Measurements from ENCODE around the gene AGBL4. TPM values are rescaled to one million over a fixed set of nuclear protein-coding genes. Genes with fewer than 3 reads are reported as not detected.

AGBL4 gene
- total RNA-seq, 3 donors from 2014 or later = 0.46 to 0.57 TPM; not detected in 1

- peak; percentile 31 to 60 (median 45) for DNase-seq
Measured at GRCh38 chr1:48776393-48777218, 1247.1 kb downstream of the AGBL4 start, which contains the start of gene BEND5. Gene BEND5 (minus strand): TSS chr1:48776891. CDS start chr1:48776831, 60 bp downstream.

GRCh38 chr1:48775831-48776392, 1247.8 kb downstream of the AGBL4 start:
- no peak for TF ChIP-seq CTCF (IDR thresholded peaks at IDR 0.05)
- no peak for DNase-seq
- Histone ChIP-seq H3K36me3 (ENCODE audit: low read depth) (no peaks in the 10 kb centered on the region), H3K4me1 (ENCODE audit: low read depth) (no peaks in the 10 kb centered on the region), H3K4me3 (no peak overlapping the region), H3K9me3 (no peaks in the 10 kb centered on the region)
- peak; percentile 26 for ATAC-seq
- intact Hi-C loops (cut with DNase I, micrococcal nuclease) = no loop called here

More at GRCh38 chr1:48776393-48777218, 1247.1 kb downstream of the AGBL4 start, which contains the start of gene BEND5:
- H3K4me3 ChIP-seq = peak within 1 kb of the TSS; percentile 24
- H3K36me3 ChIP-seq (ENCODE audit: low read depth) = no peaks in the 10 kb centered on the region
- H3K4me1 ChIP-seq (ENCODE audit: low read depth) = no peaks in the 10 kb centered on the region
- no peak for TF ChIP-seq CTCF (IDR thresholded peaks at IDR 0.05)
- H3K9me3 ChIP-seq = no peaks in the 10 kb centered on the region
- peak; percentile 63 for ATAC-seq
- intact Hi-C loops (cut with DNase I, micrococcal nuclease) = no loop called here

- no peaks in the 10 kb centered on the region for H3K4me1 ChIP-seq (ENCODE audit: low read depth)
- no peak for TF ChIP-seq CTCF (IDR thresholded peaks at IDR 0.05)
- ATAC-seq = no peak
- intact Hi-C loops (cut with DNase I, micrococcal nuclease) = no loop called here
- no peak for DNase-seq
- H3K4me3 ChIP-seq = no peak overlapping the region
- H3K36me3 ChIP-seq (ENCODE audit: low read depth) = no peaks in the 10 kb centered on the region
- no peaks in the 10 kb centered on the region for H3K9me3 ChIP-seq
Measured at GRCh38 chr1:48773133-48773532, 1250.6 kb downstream of the AGBL4 start.

GRCh38 chr1:48772211-48772610, 1251.5 kb downstream of the AGBL4 start:
- no peak for TF ChIP-seq CTCF (IDR thresholded peaks at IDR 0.05)
- intact Hi-C loops (cut with DNase I, micrococcal nuclease) = no loop called here
- Histone ChIP-seq H3K4me3 (no peak overlapping the region), H3K4me1 (ENCODE audit: low read depth) (no peaks in the 10 kb centered on the region), H3K36me3 (ENCODE audit: low read depth) (no peaks in the 10 kb centered on the region), H3K9me3 (no peaks in the 10 kb centered on the region)
- DNase-seq (peak in 1 of 3 donors; percentile 14), ATAC-seq (peak; percentile 46)

GRCh38 chr1:48771561-48771960, 1252.2 kb downstream of the AGBL4 start:
- no peak for DNase-seq
- no peak for TF ChIP-seq CTCF (IDR thresholded peaks at IDR 0.05)
- H3K9me3 ChIP-seq = no peaks in the 10 kb centered on the region
- intact Hi-C loops (cut with DNase I, micrococcal nuclease) = no loop called here
- no peak for ATAC-seq
- H3K4me1 ChIP-seq (ENCODE audit: low read depth) = no peaks in the 10 kb centered on the region
- no peaks in the 10 kb centered on the region for H3K36me3 ChIP-seq (ENCODE audit: low read depth)
- no peak overlapping the region for H3K4me3 ChIP-seq
